ENCODE measurements around the gene MIEF2.

DNA sequence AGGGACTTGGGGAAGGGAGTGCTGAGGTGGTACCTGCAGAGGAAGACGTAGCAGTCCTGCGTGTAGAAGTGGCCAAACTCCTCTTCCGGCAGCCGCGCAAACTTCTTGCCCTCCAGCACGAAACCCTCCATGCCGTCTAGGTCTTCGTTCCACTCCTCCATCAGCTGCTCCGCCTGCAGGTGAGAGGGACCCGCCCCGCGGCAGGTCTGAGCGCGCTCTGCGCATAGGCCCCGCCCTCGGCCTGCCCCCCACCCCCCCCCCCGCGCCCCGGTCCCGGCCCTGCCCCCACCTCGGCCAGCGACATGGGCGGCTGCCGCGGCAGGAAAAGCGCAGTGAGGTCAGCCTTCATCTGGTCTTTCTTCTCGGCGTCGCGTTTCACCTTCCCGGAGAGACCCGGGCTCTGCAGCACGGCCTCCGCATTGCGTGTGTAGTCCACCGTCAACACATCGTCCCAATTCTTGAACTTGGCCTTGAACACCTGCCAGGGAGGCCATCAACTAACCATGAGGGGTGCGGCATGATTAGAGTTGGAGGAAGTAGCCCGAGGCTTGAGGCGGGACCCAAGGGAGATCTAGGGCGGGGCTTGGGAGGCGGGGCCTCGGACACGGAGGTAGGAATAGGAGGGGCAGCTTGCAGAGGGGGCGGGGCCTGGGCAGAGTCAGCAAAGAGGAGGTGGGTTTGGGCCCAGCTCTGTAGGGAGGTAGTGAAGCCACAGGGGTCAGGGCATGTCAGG is 13.4 kb upstream of the MIEF2 start:
- no peak for TF ChIP-seq POLR2AphosphoS5 (IDR thresholded peaks at IDR 0.05; ENCODE audit: low read depth)
- TF ChIP-seq, protein P1, sequence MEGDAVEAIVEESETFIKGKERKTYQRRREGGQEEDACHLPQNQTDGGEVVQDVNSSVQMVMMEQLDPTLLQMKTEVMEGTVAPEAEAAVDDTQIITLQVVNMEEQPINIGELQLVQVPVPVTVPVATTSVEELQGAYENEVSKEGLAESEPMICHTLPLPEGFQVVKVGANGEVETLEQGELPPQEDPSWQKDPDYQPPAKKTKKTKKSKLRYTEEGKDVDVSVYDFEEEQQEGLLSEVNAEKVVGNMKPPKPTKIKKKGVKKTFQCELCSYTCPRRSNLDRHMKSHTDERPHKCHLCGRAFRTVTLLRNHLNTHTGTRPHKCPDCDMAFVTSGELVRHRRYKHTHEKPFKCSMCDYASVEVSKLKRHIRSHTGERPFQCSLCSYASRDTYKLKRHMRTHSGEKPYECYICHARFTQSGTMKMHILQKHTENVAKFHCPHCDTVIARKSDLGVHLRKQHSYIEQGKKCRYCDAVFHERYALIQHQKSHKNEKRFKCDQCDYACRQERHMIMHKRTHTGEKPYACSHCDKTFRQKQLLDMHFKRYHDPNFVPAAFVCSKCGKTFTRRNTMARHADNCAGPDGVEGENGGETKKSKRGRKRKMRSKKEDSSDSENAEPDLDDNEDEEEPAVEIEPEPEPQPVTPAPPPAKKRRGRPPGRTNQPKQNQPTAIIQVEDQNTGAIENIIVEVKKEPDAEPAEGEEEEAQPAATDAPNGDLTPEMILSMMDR (IDR thresholded peaks at IDR 0.05; ENCODE audit: insufficient read depth, low read length), result no peak

Measured in HL-60 (cell line).